DND-41 (cell line): ENCODE measurements around the gene ABCA2.

ENCODE experiments used
- ATAC-seq: fragments of 200-7000 bp; cut with Tn5 transposase; 3 replicates; pipeline ENCODE4 v1.9.1; 2021; ENCODE audit warnings: low read depth; ENCODE audit not compliant: insufficient read depth
- DNase-seq: peaks from one replicate; pipeline ENCODE4 v3.0.0-alpha.2; 2020
- H2AFZ ChIP-seq: 2 replicates; pipeline ENCODE4 v1.6.0; 2012; ENCODE audit warnings: low read depth, low read length
- H3K27ac ChIP-seq: 2 replicates; pipeline ENCODE4 v1.5.1; 2012; ENCODE audit warnings: low read length, inconsistent platforms
- H3K27me3 ChIP-seq: fragments of 200-600 bp; sonication (generic); 2 replicates; pipeline ENCODE4 v1.6.0; 2012; ENCODE audit warnings: low read length, mild to moderate bottlenecking, inconsistent platforms; ENCODE audit not compliant: insufficient read depth, poor library complexity
- H3K36me3 ChIP-seq: 2 replicates; pipeline ENCODE4 v1.5.1; 2012; ENCODE audit warnings: low read length, inconsistent platforms; ENCODE audit not compliant: insufficient read depth
- H3K4me1 ChIP-seq: 2 replicates; pipeline ENCODE4 v1.5.1; 2012; ENCODE audit warnings: mild to moderate bottlenecking, low read length; ENCODE audit not compliant: insufficient read depth
- H3K4me2 ChIP-seq: 2 replicates; pipeline ENCODE4 v1.6.0; 2012; ENCODE audit warnings: mild to moderate bottlenecking, moderate library complexity, low read length, inconsistent platforms; ENCODE audit not compliant: insufficient read depth
- H3K4me3 ChIP-seq, 2 experiments: fragments of 200-600 bp in 1 of 2; shearing (Covaris generic) in 1 of 2; 2 replicates each; pipeline ENCODE4 v1.5.1; 2012 to 2016; ENCODE audit warnings: inconsistent platforms in 2 of 2, low read length in 2 of 2, mild to moderate bottlenecking in 2 of 2, low read depth in 1 of 2, moderate library complexity in 1 of 2
- H3K79me2 ChIP-seq: 2 replicates; pipeline ENCODE4 v1.6.0; 2012; ENCODE audit warnings: low read length, inconsistent platforms; ENCODE audit not compliant: insufficient read depth
- H3K9ac ChIP-seq: 2 replicates; pipeline ENCODE4 v1.6.0; 2012; ENCODE audit warnings: low read depth, mild to moderate bottlenecking, inconsistent platforms, low read length, moderate library complexity
- H3K9me3 ChIP-seq: 2 replicates; pipeline ENCODE4 v1.5.1; 2012; ENCODE audit warnings: low read length, moderate library complexity, mild to moderate bottlenecking, inconsistent platforms; ENCODE audit not compliant: insufficient read depth, severe bottlenecking
- H4K20me1 ChIP-seq: 2 replicates; pipeline ENCODE4 v1.6.0; 2012; ENCODE audit warnings: low read length; ENCODE audit not compliant: insufficient read depth
- CTCF ChIP-seq: IDR thresholded peaks from 2 replicates; pipeline ENCODE4 v1.5.1; 2012; ENCODE audit warnings: borderline replicate concordance, low read length, moderate library complexity, mild to moderate bottlenecking; ENCODE audit not compliant: poor library complexity, severe bottlenecking; ENCODE audit errors: extremely low read depth
- EZH2 ChIP-seq: IDR thresholded peaks from 3 replicates; pipeline ENCODE4 v1.6.1; 2012; ENCODE audit warnings: borderline replicate concordance, low read depth, mild to moderate bottlenecking, moderate library complexity, low read length, inconsistent platforms; ENCODE audit not compliant: severe bottlenecking

The ABCA2 gene

GRCh38 chr9:136957461-136957860 lies 70.6 kb downstream of the ABCA2 start:
- Histone ChIP-seq H3K27ac (no peak overlapping the region), H3K79me2 (no peaks in the 10 kb centered on the region), H3K36me3 (no peaks in the 10 kb centered on the region), H3K4me1 (no peaks in the 10 kb centered on the region), H2AFZ (no peak overlapping the region), H3K9ac (no peak overlapping the region), H3K9me3 (no peaks in the 10 kb centered on the region), H3K4me2 (no peak overlapping the region), H3K4me3 (no peak overlapping the region), H3K27me3 (no peaks in the 10 kb centered on the region), H4K20me1 (no peaks in the 10 kb centered on the region)
- ATAC-seq (no peak), DNase-seq (no peak)
- TF ChIP-seq CTCF (no peak), EZH2 (no peak)
